ENCODE data around the gene C3orf33.
"Not testable (repeated sequence)": the region's sequence is repeated elsewhere in the genome, so short reads cannot be mapped to it uniquely, and the experiment has no call there.

Gene C3orf33, protein sequence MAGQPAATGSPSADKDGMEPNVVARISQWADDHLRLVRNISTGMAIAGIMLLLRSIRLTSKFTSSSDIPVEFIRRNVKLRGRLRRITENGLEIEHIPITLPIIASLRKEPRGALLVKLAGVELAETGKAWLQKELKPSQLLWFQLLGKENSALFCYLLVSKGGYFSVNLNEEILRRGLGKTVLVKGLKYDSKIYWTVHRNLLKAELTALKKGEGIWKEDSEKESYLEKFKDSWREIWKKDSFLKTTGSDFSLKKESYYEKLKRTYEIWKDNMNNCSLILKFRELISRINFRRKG

DNA sequence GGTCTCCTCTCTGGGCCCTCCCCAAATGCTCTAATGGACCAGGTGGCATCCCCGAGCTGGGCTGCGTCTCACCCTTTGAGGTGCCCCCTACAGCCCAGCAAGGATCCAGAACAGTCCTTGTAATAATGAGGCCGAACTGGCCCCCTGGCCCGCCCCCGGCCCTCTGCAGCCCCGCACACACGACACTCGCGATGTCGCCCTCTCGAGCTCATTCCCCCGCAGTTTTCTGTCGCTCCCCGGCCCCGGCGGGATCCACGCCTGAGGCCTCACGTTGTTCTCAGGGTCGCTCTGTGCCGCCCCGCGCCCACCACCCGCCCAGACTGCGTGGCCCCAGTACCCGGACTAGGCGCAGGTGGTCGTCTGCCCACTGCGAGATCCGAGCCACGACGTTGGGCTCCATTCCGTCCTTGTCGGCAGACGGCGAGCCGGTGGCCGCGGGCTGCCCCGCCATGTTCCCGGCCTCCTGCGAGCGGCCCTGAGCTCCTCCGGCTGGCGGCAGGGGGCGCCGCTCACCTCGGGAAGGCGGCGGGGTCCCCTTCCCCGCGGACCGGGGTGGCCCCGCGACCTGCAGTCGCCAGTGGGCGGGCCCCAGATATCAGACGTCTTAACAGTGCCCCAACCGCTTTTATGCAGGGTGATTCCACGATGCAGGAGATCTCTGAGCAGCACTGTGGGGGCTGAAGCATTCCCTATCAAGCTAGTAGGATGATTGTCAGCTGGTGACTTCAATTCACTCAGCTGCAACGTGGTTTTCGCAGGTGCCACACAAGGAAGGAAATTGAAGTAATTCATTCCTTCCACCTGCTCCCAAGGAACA, at the start of gene C3orf33:
C3orf33 (minus strand) TSS at position 477 of the 817 bp plus-strand sequence; CDS start at position 451, 26 bp downstream.
- DNase-seq (ENCODE audit: low read depth in 2 of 2, low spot score in 1 of 2): peak; percentile 38 to 54

DNA sequence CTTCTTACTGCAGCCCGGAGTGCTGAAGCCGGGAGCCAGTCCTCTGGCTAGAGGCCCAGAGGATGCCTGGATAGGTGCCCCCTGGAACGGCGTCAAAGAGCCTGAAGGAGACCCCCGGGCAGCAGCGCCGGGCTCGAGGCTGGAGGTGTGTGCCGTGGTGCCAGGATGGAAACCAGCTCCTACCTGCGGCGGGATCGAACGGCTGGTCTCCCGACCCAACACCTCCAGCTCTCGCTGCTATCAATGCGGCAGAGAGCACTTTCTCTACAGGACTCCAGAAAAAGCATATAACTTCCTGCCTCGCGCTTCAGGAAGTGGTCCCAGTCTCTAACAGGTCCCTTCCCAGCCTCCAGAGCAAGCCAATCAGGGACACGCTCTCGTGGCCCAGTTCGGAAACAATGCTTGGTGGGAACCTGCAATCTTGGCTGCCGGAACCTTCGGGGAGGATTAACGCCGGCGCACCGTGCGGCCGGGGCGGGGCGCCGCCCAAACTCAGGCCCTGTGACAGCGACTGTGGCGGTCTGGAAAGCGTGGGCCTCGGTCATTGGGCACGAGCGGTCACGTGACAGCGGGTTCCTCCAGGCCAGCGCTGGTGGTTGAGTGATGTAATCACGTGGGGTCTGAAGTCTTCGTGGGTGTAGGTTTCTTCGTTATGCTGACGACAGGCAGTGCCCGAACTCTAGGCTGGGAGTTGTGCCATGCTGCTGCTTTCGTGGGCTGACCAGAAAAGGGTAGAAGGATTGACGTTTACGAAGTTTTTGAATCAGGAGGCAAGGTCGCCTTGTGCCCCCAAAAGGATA, 48.3 kb upstream of the C3orf33 start, which contains the start of gene SLC33A1:
SLC33A1 (minus strand) TSS at position 287 of the 800 bp plus-strand sequence. CDS start 430 bp downstream, outside the sequence.
- DNase-seq (ENCODE audit: low read depth in 2 of 2, low spot score in 1 of 2): peak; percentile 95 to 99

DNA sequence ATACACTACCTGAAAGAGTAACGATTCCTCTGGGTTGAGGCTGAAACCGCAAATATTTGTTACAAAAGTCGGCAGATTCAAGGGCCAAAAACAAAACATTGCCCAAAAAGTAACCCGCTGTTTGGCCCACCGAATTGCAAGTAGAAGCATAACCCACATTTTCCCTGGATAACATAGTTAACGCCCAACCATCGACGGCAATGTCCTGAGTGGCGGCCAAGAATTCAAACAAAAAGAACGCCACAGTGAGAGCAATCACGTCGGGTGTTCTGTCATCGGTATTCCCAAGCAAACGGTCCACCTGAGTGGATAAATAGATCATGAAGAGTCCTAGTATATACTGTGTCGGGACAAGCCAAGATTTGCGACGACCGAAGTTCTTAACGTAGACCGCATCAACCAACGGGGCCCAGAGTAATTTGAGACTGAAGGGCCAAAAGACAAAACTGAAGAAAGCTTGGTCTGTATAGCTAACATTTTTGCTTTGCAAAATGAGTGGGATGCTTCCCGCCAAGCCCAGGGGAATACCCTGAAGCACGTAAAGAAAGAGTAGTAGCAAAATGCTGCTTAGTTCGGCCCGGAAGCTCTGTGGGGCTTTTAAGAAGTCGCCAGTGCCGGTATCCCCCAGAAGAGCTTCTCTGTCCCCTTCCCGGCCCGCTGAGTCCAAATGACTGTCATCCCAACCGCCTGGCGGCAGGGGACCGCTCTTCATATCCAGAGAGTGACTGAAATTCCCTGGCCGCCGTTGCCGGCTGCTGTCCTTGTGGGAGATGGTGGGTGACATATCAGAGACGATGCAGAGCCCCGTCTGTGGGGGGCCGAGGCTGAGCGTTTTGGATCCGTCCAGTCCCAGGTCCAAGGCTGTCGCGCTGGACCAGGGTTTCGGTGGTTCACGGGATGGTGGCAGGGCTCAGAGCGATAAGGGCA, 47.4 kb upstream of the C3orf33 start:
- DNase-seq (ENCODE audit: low read depth in 2 of 2, low spot score in 1 of 2): no peak

DNA sequence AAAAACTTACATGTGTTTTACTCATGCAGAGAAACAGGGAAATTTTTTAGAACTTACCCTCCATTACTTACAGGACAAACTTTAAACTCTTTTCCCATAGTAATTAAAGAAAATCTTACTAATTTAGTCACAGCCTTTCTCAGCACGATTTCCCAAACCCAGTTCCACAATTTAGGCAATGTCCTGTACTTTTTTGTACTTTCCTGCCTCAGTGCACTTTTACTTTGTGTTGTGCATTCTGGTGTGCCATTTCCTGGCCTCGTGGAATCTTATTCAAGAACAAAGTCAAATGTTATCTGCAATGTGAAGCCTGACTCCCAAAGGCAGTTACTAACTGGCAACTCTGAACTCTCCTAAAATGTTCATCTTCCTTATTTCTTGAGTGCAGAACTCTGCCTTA, 46.3 kb upstream of the C3orf33 start:
- DNase-seq (ENCODE audit: low read depth in 2 of 2, low spot score in 1 of 2): no peak

DNA sequence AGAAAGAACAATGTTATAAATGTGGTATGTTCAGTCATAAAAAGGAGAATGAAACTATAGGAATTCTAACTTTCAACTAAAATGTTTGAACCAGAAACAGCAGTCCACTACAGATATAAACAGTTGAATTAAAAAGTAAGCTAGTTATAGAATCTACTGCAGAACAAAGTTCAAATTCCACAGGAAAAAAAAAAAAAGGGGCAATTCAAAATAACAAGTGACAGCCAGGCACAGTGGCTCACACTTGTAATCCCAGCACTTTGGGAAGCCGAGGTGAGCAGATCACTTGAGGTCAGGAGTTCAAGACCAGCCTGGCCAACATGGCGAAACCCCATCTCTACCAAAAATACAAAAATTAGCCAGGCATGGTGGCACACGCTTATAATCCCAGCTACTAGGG, 43.3 kb upstream of the C3orf33 start:
- not testable (repeated sequence) for DNase-seq (ENCODE audit: low read depth in 2 of 2, low spot score in 1 of 2)

DNA sequence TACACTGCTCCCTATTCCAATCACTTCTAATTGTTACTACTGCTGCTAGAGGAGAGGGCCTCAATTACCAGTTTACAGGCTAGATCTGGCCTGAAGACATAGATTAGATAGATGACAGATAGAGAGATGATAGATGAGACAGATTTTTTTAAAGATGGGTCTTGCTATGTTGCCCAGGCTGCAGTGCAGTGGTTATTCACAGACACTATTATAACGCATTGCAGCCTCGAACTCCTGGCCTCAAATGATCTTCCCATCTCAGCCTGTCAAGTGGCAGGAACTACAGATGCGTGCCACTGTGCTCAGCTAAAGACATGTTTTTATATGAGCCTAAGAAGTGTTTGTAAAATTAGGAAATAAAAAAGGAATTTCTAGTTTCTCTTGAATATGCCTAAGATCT, 41.9 kb upstream of the C3orf33 start:
- no peak for DNase-seq (ENCODE audit: low read depth in 2 of 2, low spot score in 1 of 2)

DNA sequence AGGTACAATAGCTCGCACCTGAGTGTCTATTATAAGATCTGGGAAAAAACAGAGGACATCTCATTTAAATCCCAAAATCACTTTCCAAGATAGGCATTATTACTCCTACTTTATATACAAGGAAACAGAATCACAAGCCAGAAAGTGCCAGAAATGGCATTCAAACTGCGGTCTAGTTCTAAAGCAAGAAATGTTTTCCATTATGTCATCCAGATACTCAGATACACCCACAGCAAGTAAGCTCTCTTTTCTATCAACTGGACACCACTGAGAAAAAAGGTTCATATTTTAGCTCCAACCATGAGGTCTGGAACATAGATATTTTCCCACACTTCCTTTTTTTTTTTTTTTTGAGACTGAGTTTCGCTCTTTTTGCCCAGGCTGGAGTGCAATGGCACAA, 40.0 kb upstream of the C3orf33 start:
- DNase-seq (ENCODE audit: low read depth in 2 of 2, low spot score in 1 of 2): no peak

DNA sequence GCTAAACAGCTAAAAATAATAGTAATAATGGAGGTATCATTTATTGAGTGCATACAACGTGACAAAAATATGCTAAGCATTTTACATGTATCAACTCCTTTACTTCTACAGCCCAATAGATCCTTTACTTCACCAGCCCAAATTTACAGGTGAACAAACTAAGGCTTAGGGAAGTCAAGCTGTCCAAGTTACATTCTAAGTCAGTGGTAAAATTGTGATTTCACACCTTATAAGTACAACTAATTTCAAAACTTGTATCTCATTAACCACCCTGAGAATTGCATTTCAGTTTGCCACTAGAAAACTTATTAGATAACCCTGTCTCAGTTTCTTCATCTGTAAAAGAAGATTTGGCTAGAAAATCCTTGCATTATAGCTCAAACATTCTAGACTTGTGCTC, 37.5 kb upstream of the C3orf33 start:
- no peak for DNase-seq (ENCODE audit: low read depth in 2 of 2, low spot score in 1 of 2)

DNA sequence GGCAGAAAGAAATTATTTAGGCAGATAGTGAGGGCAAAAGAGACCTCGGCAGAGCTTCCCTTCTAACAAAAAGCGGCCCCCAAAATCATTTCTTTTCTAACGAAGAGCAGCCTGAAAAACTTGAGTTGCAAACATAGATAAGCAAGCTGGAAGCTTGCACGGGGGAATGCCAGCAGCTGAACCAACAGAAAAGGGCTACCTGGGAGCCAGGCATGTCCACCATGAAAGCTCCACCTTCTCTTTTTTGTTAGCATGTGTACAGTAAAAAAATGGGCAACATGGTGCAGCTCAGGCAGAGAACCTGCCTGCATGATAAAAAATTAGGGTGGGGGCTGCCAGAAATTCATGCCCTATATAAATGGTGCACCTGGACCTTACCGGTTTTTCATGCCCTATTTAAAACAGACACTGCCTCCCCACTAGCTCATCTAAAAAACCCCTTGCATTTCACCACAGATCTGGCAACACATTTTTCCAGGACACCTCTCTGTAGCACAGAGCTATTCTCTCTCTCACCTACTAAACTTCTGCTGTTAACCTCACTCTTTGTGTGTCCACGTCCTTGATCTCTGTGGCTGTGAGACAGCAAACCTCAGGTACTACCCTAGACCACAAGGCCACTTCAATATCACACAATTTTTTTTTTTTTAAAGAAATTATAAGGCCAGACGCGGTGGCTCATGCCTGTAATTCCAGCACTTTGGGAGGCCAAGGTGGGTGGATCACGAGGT, 29.4 kb upstream of the C3orf33 start:
- DNase-seq (ENCODE audit: low read depth in 2 of 2, low spot score in 1 of 2): no peak

DNA sequence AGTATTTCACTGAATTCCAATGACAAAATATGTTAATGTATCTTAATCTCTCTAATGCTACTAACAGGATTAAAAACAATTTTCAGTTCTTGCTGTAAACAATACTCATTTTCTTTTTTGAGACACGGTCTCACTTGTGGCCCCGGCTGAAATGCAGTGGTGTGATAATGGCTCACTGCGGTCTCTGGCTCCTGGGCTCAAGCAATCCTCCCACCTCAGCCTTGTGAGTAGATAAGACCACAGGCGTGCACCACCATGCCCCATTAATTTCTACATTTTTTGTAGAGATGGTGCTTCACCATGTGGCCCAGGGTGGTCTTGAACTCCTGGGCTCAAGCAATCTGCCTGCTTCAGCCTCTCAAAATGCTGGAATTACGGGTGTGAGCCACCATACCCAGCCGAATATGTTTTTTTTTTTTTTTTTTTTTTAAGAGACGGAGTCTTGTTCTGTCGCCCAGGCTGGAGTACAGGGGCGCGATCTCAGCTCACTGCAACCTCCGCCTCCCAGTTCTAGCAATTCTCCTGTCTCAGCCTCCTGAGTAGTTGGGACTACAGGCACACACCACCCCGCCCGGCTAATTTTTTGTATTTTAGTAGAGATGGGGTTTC, 22.5 kb upstream of the C3orf33 start:
- DNase-seq (ENCODE audit: low read depth in 2 of 2, low spot score in 1 of 2): not testable (repeated sequence)

DNA sequence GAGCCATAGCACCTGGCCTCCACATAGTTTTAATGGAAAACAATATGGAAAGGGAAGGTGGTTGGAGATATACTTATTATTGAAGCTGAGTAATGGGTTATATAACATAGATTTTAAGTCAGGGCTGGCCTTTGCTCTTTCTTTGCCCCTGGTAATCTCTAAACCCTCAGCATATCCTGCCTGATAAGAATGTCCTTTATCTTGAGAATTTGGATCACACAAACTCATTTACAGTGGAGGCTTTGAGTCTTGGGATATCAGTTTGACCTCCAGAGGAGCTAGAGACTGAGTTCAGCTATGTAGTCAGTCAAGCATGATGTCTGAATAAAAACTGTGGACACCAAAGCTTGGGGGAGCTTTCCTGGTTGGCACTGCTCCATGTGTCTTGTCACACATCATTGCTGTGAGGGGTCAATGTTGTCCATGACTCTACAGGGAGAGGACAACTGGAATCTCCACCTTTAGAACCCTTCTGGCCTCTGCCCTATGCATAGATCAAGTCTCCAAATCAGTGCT, 9.0 kb upstream of the C3orf33 start:
- no peak for DNase-seq (ENCODE audit: low read depth in 2 of 2, low spot score in 1 of 2)

DNA sequence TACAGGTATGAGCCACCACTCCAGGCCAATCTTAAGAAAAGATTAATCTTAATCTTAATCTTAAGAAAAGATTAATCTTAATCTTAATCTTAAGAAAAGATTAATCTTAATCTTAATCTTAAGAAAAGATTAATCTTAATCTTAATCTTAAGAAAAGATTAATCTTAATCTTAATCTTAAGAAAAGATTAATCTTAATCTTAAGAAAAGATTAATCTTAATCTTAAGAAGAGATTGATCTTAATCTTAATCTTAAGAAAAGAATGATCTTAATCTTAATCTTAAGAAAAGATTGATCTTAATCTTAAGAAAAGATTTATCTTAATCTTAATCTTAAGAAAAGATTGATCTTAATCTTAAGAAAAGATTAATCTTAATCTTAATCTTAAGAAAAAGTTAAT, 7.1 kb upstream of the C3orf33 start:
- not testable (repeated sequence) for DNase-seq (ENCODE audit: low read depth in 2 of 2, low spot score in 1 of 2)

DNA sequence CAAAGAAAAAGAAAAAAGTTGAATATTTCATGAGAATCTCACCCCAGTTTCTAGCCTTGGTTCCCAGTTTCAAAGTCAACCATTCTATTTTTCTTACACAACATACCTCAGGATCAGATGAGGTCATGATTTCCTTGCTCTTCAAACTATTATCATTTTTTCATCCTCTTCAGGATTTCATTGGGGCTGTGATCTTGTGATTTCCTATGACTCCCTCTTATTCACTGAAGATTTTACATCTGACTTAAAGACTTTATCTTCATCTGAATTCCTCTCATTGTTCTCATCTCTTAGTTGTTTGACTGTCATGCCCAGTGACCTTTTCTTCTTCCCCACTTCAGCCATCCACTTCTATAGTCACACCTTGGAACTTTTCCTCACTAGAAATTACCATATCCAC, 3.1 kb upstream of the C3orf33 start:
- DNase-seq (ENCODE audit: low read depth in 2 of 2, low spot score in 1 of 2): no peak

DNA sequence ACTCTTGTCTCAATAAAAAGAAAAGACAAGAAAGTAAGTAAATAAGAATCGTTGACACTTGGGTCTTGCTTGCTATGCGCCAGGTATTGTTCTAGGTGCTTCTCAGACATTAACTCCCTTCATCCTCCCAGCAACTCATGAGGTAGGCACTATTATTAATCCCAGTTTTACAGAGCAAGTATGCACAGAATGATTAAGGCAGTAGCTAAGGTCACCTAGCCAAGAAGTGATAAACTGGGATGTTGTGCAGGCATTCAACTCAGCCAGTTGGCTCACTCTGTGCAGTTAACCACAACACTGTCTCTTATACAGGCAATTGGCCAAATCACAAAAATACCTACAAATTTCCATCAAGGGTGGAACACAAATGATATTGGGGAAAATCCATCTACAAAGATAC, 1.7 kb upstream of the C3orf33 start:
- no peak for DNase-seq (ENCODE audit: low read depth in 2 of 2, low spot score in 1 of 2)

DNA sequence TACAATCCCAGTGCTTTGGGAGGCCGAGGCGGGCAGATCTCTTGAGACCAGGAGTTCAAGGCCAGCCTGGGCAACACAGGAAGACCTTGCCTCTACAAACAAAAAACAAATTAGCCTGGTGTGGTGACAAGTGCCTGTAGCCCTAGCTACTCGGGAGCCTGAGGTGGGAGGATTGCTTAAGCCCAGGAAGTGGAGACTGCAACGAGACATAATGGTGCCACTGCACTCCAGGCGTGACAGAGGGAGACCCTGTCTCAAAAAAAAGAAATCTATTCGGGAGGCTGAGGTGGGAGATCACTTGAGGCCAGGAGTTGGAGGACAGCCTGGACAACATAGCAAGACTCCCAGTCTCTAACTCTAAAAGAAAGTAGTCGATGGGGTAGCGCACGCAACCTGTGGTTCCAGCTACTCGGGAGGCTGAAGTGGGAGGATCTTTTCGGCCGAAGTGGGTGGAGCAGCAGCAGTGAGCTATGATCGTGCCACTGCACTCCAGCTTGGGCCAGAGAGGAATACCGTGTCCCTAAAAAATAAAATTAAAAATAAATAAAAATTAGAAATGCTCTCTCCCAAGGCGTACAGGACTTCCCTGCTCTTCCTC, 775 bp downstream of the C3orf33 start:
- DNase-seq (ENCODE audit: low read depth in 2 of 2, low spot score in 1 of 2): peak in 1 of 2 donors; percentile 6

DNA sequence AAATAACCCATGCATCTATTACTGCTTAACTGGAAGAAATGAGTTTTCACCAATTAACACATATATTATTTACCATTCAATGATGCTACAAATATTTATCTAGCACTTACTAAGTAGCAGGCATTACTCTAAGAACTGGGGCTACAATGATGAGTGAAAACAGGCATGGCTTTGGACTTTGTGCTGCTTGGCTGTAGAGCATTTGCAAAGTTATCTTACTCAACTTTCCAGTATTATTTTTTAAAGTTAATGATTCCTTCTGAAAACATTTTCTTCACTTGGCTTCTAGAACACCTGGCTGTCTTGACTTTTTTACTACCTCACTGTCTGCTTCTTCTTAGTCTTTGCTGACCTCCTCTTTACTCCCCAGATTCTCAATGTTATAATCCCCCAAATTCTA, 1.8 kb downstream of the C3orf33 start:
- DNase-seq (ENCODE audit: low read depth in 2 of 2, low spot score in 1 of 2): no peak

DNA sequence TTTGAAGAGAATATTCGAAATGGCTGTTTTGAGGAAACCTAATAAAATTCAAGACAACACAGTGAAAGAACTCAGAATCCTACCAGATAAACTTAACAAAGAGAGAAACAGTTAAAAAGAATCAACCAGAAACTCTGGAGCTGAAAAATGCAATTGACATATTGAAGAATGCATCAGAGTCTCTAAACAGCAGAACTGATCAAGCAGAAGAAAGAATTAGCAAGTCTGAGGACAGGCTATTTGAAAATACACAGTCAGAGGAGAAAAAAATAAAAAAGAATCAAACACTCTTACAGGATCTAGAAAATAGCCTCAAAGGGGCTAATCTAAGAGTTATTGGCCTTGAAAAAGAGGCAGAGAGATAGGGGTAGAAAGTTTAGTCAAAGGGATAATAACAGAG, 13.5 kb downstream of the C3orf33 start:
- DNase-seq (ENCODE audit: low read depth in 2 of 2, low spot score in 1 of 2): no peak

DNA sequence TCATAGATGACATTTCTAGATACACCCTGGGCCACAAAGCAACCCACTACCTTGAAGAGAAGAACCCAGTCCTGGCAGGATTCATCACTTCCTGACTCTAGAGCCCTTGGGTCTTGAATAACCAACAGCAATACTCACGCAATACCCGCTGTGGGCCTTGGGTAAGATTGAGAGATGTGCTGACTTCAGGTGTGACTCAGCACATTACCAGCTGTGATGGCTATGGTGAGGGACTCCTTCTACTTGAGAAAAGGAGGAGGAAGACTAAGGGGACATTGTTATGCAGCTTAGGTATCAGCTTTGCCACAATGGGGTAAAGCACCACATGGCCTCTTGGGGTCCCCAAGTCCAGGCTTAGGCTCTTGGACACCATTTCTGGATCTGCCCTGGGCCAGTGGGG, 14.9 kb downstream of the C3orf33 start:
- no peak for DNase-seq (ENCODE audit: low read depth in 2 of 2, low spot score in 1 of 2)
